Stimulated activated CD4-positive, alpha-beta T cell treated with anti-CD3 and anti-CD28 coated beads, TNF-alpha, amount 100 ng/mL, for 48 hours (primary cell): Measurements from ENCODE around the gene HERC6.
"Not testable (repeated sequence)": the region's sequence is repeated elsewhere in the genome, so short reads cannot be mapped to it uniquely, and the experiment has no call there.

Experiments
- DNase-seq, 3 donors: peaks; one replicate each; pipeline ENCODE4 v3.0.0-alpha.2; 2020; ENCODE audit warnings: low read depth in 3 of 3

The HERC6 gene

GRCh38 chr4:88390128-88390527, 11.5 kb downstream of the HERC6 start:
- DNase-seq, result no peak

DNA sequence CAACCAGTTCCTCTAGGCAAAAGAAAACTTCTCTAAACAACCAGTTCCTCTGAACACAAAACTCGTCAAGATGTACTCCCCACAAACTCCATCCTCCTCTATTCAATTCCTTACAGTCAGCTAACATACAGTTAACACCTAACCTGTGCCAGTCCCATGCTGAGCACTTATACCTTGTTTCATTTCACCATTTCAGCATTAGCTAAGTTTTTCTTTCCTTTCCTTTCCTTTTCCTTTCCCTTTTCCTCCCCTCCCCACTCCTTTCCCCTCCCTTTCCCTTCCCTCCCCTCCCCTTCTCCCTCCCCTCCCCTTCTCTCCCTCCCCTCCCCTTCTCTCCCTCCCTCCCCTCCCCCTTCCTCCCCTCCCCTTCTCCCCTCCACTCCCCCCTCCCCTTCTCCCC, 13.1 kb downstream of the HERC6 start:
- DNase-seq, result no peak

DNA sequence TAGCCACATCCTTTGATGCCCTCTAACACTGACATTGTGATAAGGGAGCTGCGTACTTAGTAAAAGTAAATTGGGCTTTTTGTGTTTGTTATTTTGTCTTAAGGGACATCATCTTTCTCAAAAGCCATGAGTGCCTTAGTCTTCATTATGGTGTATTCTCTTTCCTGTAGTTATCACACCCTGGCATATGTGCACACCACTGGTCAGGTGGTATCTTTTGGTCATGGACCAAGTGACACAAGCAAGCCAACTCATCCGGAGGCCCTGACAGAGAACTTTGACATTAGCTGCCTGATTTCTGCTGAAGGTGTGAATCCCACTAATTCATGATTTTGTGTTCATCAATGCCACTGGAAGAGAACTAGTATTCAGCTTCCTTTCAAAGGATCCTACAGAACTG, 18.0 kb downstream of the HERC6 start:
- no peak for DNase-seq

DNA sequence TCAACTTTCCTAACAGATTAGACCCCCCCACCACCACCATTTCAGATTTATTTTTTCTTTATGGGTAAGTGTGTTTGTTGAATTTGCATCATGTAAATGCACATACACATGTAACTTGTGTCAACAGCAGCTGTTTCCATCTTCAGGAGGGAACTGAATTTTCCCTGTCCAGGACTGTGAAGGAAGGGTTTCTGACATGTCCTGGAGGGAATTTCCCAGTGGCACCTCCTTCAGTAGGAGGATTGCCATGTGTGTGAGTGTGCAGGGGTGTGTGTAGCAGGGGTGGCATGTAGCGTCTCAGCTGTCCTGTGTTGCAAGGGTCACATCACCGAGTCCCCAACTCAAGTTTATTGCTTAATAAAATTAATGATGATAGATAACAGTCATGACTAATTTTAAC, 19.7 kb downstream of the HERC6 start:
- DNase-seq, result no peak

GRCh38 chr4:88409206-88409605, 30.6 kb downstream of the HERC6 start:
- DNase-seq, result no peak

GRCh38 chr4:88409789-88410188, 31.1 kb downstream of the HERC6 start:
- DNase-seq, result no peak

- peak in 1 of 3 donors; percentile 3 for DNase-seq
Observed at GRCh38 chr4:88411491-88412096, 32.9 kb downstream of the HERC6 start.

DNA sequence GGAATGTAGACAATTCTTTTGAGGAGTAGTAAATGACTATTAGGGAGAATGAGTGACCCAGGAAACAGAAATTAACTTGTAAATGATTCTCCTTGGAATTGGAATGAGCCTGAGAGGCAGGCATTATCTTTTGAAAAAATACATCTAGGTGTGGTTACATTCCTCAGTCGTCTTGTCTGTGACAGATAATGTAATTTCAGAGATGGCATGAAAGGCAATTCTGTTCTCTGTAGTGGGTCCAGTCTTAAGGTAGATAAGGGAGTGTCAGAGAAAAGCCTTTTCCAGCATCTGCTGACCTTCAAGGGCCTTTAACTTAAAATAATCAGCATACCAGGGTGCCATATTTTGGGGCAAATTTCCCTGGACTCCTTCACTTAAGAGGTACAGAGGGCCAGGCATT, 35.1 kb downstream of the HERC6 start:
- no peak for DNase-seq

DNA sequence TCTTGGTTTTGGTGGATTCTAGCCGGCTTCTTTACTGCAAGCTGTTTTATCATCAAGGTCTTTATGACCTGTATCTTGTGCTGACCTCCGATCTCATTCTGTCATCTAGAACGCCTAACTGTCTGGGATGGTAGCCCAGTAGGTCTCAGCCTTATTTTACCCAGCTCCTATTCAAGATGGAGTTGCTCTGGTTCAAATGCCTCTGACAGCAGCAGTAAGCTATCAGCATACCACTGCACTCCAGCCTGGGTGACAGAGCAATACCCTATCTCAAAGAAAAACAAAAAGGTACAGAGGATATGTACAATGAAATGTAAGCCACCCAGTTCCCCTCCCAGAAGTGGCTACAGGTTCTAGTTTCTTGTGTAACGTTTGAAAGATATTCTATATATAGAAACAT, 36.1 kb downstream of the HERC6 start:
- DNase-seq, result no peak

- no peak for DNase-seq
Observed at GRCh38 chr4:88415982-88416381, 37.3 kb downstream of the HERC6 start.

- DNase-seq, result no peak
Observed at GRCh38 chr4:88418411-88418810, 39.8 kb downstream of the HERC6 start.

DNA sequence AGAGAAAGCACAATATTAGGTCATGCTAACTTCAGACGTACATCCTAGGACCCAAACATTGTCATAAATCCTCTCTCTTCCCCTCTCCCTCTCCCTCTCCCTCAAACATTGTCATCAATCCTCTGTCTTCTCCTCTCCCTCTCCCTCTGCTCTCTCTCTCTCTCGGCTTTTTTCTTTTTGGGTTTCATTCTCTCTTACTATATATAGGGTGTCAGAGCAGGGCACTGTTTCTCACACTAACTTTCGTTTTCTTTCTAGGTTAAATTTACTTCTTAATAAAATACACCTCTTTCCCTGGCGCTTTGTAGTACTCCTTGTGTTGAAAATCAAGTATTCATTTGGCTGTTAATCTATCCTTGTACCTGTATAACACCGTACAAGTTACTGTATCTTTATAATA, 41.2 kb downstream of the HERC6 start:
- no peak for DNase-seq

DNA sequence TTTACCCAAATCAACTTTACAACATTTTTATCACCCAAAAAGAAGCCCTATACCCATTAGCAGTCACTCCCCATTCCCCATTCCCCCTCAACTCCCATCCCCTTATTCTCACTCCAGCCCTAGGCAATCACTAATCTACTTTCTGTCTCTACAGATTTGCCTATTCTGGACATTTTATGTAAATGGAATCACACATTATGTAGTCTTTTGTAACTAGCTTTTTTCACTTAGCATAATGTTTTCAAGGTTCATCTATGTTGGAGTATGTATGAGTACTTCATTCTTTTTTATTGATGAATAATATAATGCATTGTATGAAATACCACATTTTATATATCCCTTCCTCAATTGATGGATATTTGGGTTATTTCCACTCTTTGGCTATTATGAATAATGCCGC, 42.2 kb downstream of the HERC6 start:
- DNase-seq, result no peak

DNA sequence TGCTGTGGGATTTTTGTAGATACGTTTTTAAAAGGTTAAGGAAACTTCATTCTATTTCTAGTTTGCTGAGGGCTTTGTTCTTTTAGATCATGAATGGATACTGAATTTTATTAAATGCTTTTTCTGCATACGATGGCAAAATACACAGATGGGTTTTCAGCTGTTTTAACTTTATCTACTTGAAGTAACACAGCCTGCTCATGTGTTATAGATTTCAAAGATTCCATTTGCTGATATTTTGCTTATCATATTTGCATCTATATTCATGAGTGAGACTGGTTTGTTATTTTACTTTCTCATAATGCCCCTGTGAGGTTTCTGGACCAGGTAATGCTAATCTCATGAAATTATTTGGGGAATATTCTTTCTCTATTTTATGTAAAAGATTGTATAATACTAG, 43.8 kb downstream of the HERC6 start:
- DNase-seq, result no peak

DNA sequence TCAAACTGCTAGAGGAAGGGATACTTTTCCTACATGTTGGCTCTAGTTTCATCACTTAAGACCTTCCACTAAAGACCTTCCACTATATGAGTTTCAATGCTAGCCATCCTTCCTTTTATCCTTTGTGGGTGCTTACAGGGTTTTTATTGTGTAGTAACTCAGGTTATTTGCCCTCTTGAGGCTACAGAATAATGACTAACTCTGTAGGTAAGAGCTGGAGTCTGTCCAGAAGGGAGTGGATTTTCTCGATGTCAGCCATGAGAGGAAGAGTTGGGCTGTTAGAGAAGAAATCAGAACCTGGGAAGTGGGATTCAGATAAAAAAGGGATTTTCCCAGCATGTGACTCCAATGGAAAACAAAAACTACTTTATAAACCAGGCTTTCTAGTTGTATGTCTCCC, 50.7 kb downstream of the HERC6 start:
- no peak for DNase-seq

GRCh38 chr4:88435987-88436693, 57.5 kb downstream of the HERC6 start:
- DNase-seq, result no peak

DNA sequence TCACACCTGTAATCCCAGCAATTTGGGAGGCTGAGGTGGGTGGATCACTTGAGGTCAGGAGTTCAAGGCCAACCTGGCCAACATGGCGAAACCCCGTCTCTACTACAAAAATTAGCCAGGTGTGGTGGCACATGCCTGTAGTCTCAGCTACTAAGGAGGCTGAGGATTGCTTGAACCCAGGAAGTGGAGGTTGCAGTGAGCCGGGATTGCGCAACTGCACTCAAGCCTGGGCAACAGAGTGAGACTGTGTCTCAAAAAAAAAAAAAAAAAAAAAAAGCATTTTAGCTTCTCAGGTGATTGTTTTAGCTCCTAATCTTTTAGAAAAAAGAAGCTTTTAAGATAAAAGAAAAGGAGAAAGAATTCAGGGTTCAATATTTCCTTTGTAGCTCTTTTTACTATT, 59.2 kb downstream of the HERC6 start:
- DNase-seq, result not testable (repeated sequence)

- DNase-seq, result no peak
Observed at GRCh38 chr4:88439161-88439760, 60.6 kb downstream of the HERC6 start.

DNA sequence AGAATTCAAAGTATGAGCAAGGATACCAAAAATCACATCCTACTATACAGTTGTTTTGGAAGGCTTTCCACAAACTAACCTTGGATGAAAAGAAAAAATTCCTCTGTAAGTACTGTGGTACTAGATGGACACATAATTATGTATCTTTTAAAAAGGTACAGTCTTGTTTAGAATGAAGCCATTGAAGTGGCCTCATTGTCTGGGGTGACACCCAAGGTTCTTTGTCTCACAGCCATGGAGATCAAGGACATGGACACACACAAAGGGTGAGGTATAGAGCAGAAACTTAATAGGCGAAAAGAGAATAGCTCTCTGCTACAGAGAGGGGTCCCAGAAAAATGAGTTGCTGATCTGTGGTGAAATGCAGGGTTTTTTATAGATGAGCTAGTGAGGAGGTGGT, 61.5 kb downstream of the HERC6 start:
- no peak for DNase-seq

DNA sequence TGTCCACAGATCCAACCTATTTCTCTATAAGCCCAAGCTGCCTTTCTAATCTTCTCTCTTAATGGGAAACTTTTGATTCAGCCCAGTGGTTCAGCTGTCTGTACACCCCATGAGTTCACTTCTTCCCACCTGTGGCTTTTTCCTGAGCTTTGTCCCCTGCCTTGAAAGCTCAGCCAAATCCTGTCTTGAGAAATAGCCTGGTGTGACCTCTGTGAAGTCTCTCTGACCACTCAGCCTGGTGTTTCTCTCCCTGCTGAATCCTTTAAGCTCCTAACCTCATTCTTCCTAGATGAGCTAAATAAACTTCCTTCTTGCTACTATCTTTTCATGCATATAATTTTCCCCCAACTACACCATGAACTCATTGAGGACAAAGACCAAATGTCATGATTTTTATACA, 63.0 kb downstream of the HERC6 start:
- no peak for DNase-seq

DNA sequence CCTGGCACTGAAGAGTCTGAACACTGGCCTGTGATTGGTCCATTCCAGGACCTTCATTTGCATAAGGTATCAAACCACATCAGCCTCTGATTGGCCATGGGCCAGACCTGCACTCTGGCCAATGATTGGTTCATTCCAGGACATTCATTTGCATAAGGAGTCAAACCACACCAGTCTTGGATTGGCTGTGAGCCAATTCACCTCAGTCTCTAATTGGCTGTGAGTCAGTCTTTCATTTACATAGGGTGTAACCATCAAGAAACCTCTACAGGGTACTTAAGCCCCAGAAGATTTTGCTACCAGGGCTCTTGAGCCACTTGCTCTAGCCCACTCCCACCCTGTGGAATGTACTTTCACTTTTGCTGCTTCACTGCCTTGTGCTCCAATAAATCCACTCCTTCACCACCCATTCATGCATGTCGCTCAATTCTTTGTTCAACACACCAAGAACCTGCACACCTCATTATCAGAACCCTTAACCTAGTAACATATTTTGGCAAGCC, 64.1 kb downstream of the HERC6 start:
- DNase-seq, result no peak

DNA sequence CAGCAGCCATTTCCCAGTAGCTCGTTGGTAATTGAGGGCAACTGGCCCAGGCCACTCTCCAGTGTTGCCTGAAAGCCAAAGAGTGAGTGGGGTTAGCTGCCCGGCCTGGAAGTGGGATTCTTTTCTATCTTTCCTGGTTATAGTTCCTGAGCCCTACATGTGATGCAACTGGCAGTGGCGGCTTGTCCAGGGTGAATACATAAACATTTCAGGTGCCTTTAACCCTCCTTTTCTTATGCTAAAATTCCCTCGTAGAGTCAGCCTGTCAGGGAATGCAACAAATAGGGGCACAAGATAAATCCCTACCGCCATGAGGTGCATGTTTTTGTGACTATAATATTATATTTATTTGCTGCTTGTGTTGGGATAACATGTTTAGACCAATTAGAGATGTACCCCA, 64.8 kb downstream of the HERC6 start:
- no peak for DNase-seq

- DNase-seq, result no peak
Observed at GRCh38 chr4:88445252-88445651, 66.6 kb downstream of the HERC6 start.
